Measurements from ENCODE around the gene DDX50. TPM values are rescaled to one million over a fixed set of nuclear protein-coding genes. Genes with fewer than 3 reads are reported as not detected.
"Not testable (repeated sequence)": the region's sequence is repeated elsewhere in the genome, so short reads cannot be mapped to it uniquely, and the experiment has no call there.

The DDX50 gene
- total RNA-seq, 2 experiments from 2014 or later: 46.6 to 48.3 TPM

GRCh38 chr10:68929888-68930287 lies 28.8 kb downstream of the DDX50 start:
- not testable (repeated sequence) for H3K27ac Mint-ChIP-seq; H3K4me3 Mint-ChIP-seq; H3K9me3 Mint-ChIP-seq (ENCODE audit: low read depth); ATAC-seq; H3K27me3 Mint-ChIP-seq
- DNase-seq: peak; percentile 26
- Mint-ChIP-seq H3K4me1 (peaks cover 11% of the 10 kb centered on the region), H3K36me3 (peaks cover 37% of the 10 kb centered on the region)
- CTCF ChIA-PET: interaction anchor here (1.1 kb wide), 1 partner anchor 25 kb away, joined by 3 read pairs; no protein-coding TSS in a partner anchor

- DNase-seq; H3K27me3 Mint-ChIP-seq; H3K9me3 Mint-ChIP-seq (ENCODE audit: low read depth); ATAC-seq; H3K27ac Mint-ChIP-seq; H3K4me3 Mint-ChIP-seq; CTCF ChIA-PET: not testable (repeated sequence)
- H3K4me1 Mint-ChIP-seq: peaks cover 13% of the 10 kb centered on the region
- H3K36me3 Mint-ChIP-seq: peaks cover 42% of the 10 kb centered on the region
Measured at GRCh38 chr10:68932860-68933259, 31.7 kb downstream of the DDX50 start.

GRCh38 chr10:68934994-68935393 lies 33.9 kb downstream of the DDX50 start:
- DNase-seq (no peak), ATAC-seq (no peak)
- H3K4me1 Mint-ChIP-seq: peaks cover 13% of the 10 kb centered on the region
- H3K36me3 Mint-ChIP-seq: peaks cover 49% of the 10 kb centered on the region
- H3K4me3 Mint-ChIP-seq: no peak overlapping the region
- H3K27ac Mint-ChIP-seq: no peak overlapping the region
- CTCF ChIA-PET: no interaction called here
- H3K9me3 Mint-ChIP-seq (ENCODE audit: low read depth): no peaks in the 10 kb centered on the region
- H3K27me3 Mint-ChIP-seq: no peaks in the 10 kb centered on the region

- Mint-ChIP-seq H3K4me3 (no peak overlapping the region), H3K36me3 (peaks cover 38% of the 10 kb centered on the region), H3K27ac (peak overlapping the region; percentile 1), H3K4me1 (peaks cover 9% of the 10 kb centered on the region), H3K9me3 (ENCODE audit: low read depth) (no peaks in the 10 kb centered on the region), H3K27me3 (no peaks in the 10 kb centered on the region)
- no peak for ATAC-seq
- CTCF ChIA-PET: interaction anchor here (1.6 kb wide), 1 partner anchor 12 kb away, joined by 3 read pairs; no protein-coding TSS in a partner anchor
- DNase-seq: no peak
Measured at GRCh38 chr10:68938117-68938516, 37.0 kb downstream of the DDX50 start.

GRCh38 chr10:68938884-68939283 lies 37.8 kb downstream of the DDX50 start:
- Mint-ChIP-seq H3K4me1 (peaks cover 9% of the 10 kb centered on the region), H3K27ac (no peak overlapping the region), H3K27me3 (no peaks in the 10 kb centered on the region), H3K4me3 (no peak overlapping the region), H3K36me3 (peaks cover 40% of the 10 kb centered on the region), H3K9me3 (ENCODE audit: low read depth) (no peaks in the 10 kb centered on the region)
- ATAC-seq (no peak), DNase-seq (no peak)
- CTCF ChIA-PET: no interaction called here

- not testable (repeated sequence) for H3K27ac Mint-ChIP-seq; DNase-seq; H3K4me1 Mint-ChIP-seq; H3K9me3 Mint-ChIP-seq (ENCODE audit: low read depth); H3K27me3 Mint-ChIP-seq; H3K4me3 Mint-ChIP-seq; ATAC-seq
- CTCF ChIA-PET: interaction anchor here (0.6 to 3.0 kb wide), 2 partner anchors 15 to 384 kb away, joined by 4 to 13 read pairs; partner anchors contain the start of gene DDX21
- peaks cover 39% of the 10 kb centered on the region for H3K36me3 Mint-ChIP-seq
Measured at GRCh38 chr10:68940917-68941316, 39.8 kb downstream of the DDX50 start.

GRCh38 chr10:68950598-68950997 lies 49.5 kb downstream of the DDX50 start:
- Mint-ChIP-seq H3K9me3 (ENCODE audit: low read depth) (no peaks in the 10 kb centered on the region), H3K36me3 (peaks cover 19% of the 10 kb centered on the region), H3K4me1 (peaks cover 3% of the 10 kb centered on the region), H3K27ac (no peak overlapping the region), H3K4me3 (no peak overlapping the region), H3K27me3 (no peaks in the 10 kb centered on the region)
- ATAC-seq: no peak
- no peak for DNase-seq
- CTCF ChIA-PET: interaction anchor here (1.2 to 1.6 kb wide), 3 partner anchors 8 to 39 kb away, joined by 3 to 5 read pairs (median 3); no protein-coding TSS in a partner anchor

GRCh38 chr10:68954904-68955303 lies 53.8 kb downstream of the DDX50 start:
- Mint-ChIP-seq H3K36me3 (peaks cover 29% of the 10 kb centered on the region), H3K9me3 (ENCODE audit: low read depth) (no peaks in the 10 kb centered on the region), H3K27ac (peak overlapping the region; percentile 67), H3K4me3 (peak overlapping the region; percentile 93), H3K4me1 (peaks cover 25% of the 10 kb centered on the region), H3K27me3 (no peaks in the 10 kb centered on the region)
- ATAC-seq (no peak), DNase-seq (no peak)
- CTCF ChIA-PET: interaction anchor here (0.9 to 3.2 kb wide), 10 partner anchors 10 to 180 kb away, joined by 3 to 26 read pairs (median 6); partner anchors contain the start of gene KIFBP

GRCh38 chr10:68955355-68955831 lies 54.3 kb downstream of the DDX50 start:
- peaks cover 32% of the 10 kb centered on the region for H3K36me3 Mint-ChIP-seq
- no peaks in the 10 kb centered on the region for H3K9me3 Mint-ChIP-seq (ENCODE audit: low read depth)
- peaks cover 28% of the 10 kb centered on the region for H3K4me1 Mint-ChIP-seq
- DNase-seq: no peak
- H3K27me3 Mint-ChIP-seq: no peaks in the 10 kb centered on the region
- CTCF ChIA-PET: interaction anchor here (0.9 to 3.2 kb wide), 16 partner anchors 10 to 458 kb away, joined by 3 to 26 read pairs (median 4); partner anchors contain the start of gene KIFBP
- peak; percentile 12 for ATAC-seq
- H3K27ac Mint-ChIP-seq: peak overlapping the region; percentile 98
- H3K4me3 Mint-ChIP-seq: peak overlapping the region; percentile 93

GRCh38 chr10:68955832-68956532 lies 54.9 kb downstream of the DDX50 start, which contains the start of gene DDX21:
Gene DDX21, plus strand, starts transcription at chr10:68956170. Its CDS starts 56 bp downstream, at chr10:68956226.
- no peaks in the 10 kb centered on the region for H3K9me3 Mint-ChIP-seq (ENCODE audit: low read depth)
- peak within 1 kb of the TSS; percentile 93 for H3K4me3 Mint-ChIP-seq
- DNase-seq (peak; percentile 95), ATAC-seq (peak; percentile 84)
- peaks cover 31% of the 10 kb centered on the region for H3K4me1 Mint-ChIP-seq
- H3K36me3 Mint-ChIP-seq: peaks cover 34% of the 10 kb centered on the region
- no peaks in the 10 kb centered on the region for H3K27me3 Mint-ChIP-seq
- H3K27ac Mint-ChIP-seq: peak within 1 kb of the TSS; percentile 98
- CTCF ChIA-PET: interaction anchor here (0.6 to 3.2 kb wide), 20 partner anchors 9 to 458 kb away, joined by 3 to 26 read pairs (median 4); partner anchors contain the start of gene KIFBP

GRCh38 chr10:68957284-68957615 lies 56.1 kb downstream of the DDX50 start:
- CTCF ChIA-PET: interaction anchor here (1.2 to 3.2 kb wide), 6 partner anchors 15 to 165 kb away, joined by 3 to 21 read pairs (median 6); partner anchors contain the start of gene KIFBP
- Mint-ChIP-seq H3K9me3 (ENCODE audit: low read depth) (no peaks in the 10 kb centered on the region), H3K27ac (peak overlapping the region; percentile 98), H3K4me1 (peaks cover 39% of the 10 kb centered on the region), H3K27me3 (no peaks in the 10 kb centered on the region), H3K36me3 (peaks cover 43% of the 10 kb centered on the region), H3K4me3 (peak overlapping the region; percentile 93)
- ATAC-seq: no peak
- DNase-seq: no peak

- DNase-seq (no peak), ATAC-seq (no peak)
- Mint-ChIP-seq H3K27me3 (no peaks in the 10 kb centered on the region), H3K27ac (peak overlapping the region; percentile 98), H3K4me3 (peak overlapping the region; percentile 93), H3K36me3 (peaks cover 42% of the 10 kb centered on the region), H3K9me3 (ENCODE audit: low read depth) (no peaks in the 10 kb centered on the region), H3K4me1 (peaks cover 40% of the 10 kb centered on the region)
- CTCF ChIA-PET: interaction anchor here (1.2 to 3.2 kb wide), 5 partner anchors 15 to 164 kb away, joined by 3 to 21 read pairs (median 4); partner anchors contain the start of gene KIFBP
Measured at GRCh38 chr10:68957654-68958053, 56.5 kb downstream of the DDX50 start.

GRCh38 chr10:68959695-68960527 lies 58.8 kb downstream of the DDX50 start:
- H3K27me3 Mint-ChIP-seq: no peaks in the 10 kb centered on the region
- H3K4me3 Mint-ChIP-seq: peak overlapping the region; percentile 32
- no peak for DNase-seq
- no peaks in the 10 kb centered on the region for H3K9me3 Mint-ChIP-seq (ENCODE audit: low read depth)
- ATAC-seq: no peak
- H3K27ac Mint-ChIP-seq: peak overlapping the region; percentile 82
- H3K4me1 Mint-ChIP-seq: peaks cover 38% of the 10 kb centered on the region
- H3K36me3 Mint-ChIP-seq: peaks cover 55% of the 10 kb centered on the region
- CTCF ChIA-PET: interaction anchor here (1.1 to 1.5 kb wide), 4 partner anchors 10 to 45 kb away, joined by 4 to 6 read pairs (median 4); no protein-coding TSS in a partner anchor

Measured in activated CD8-positive, alpha-beta memory T cell treated with anti-CD3 and anti-CD28 coated beads, Interleukin-2, amount 10 ng/mL, durations not matched to agents 7 days and 5 days (primary cell).